Lung microvascular endothelial cell (primary cell): ENCODE results near the gene EPHB2. TPM values are rescaled to one million over a fixed set of nuclear protein-coding genes. Genes with fewer than 3 reads are reported as not detected.

Source experiments
- total RNA-seq: library from RNA; depleted of rRNA; stranded (reverse); fragments of >200 nt; gene quantifications from 2 replicates; pipeline ENCODE4 v1.2.1, GENCODE V29; 2014

The EPHB2 gene
- total RNA-seq, 1 donor from 2014 or later = 18.7 TPM

Other genes with a start within 250 kb of the EPHB2 start
- not detected in 2 replicates for gene EPHA8, start 147.3 kb upstream of the EPHB2 start, total RNA-seq
- gene C1QA, start 74.2 kb upstream of the EPHB2 start, total RNA-seq = not detected in 2 replicates
- not detected in 2 replicates for gene C1QC, start 67.2 kb upstream of the EPHB2 start, total RNA-seq
- gene C1QB, start 57.6 kb upstream of the EPHB2 start, total RNA-seq = not detected in 2 replicates